AG04449 (cell line): ENCODE results near the gene FSTL1.
A peak's percentile ranks its signal among the peaks of the same experiment; 100 is the strongest.

Source experiments
- CTCF ChIA-PET: fragments of 350-600 bp; formaldehyde crosslinking; extraction: SDS; loops from one replicate; lab custom pipeline; 2021; ENCODE audit warnings: antibody characterized with exemption; lab: Yijun Ruan, JAX
- POLR2A ChIA-PET: fragments of 400-600, 350-600 bp; formaldehyde crosslinking; extraction: SDS; loops from one replicate; lab custom pipeline; 2020; ENCODE audit warnings: antibody characterized with exemption, inconsistent platforms; lab: Yijun Ruan, JAX
- DNase-seq: peaks from one replicate; pipeline ENCODE4 v3.0.0-alpha.2; 2010; ENCODE audit warnings: low read depth, low spot score
- H3K4me3 ChIP-seq: 2 replicates; pipeline ENCODE4 v1.5.1; 2011; ENCODE audit warnings: low read depth, mild to moderate bottlenecking, control low read depth, low read length
- TF ChIP-seq, protein P1 (sequence below): IDR thresholded peaks from one replicate; pipeline ENCODE4 v1.5.1; 2011; ENCODE audit warnings: mild to moderate bottlenecking, moderate library complexity, low read length, control low read depth, inconsistent platforms; ENCODE audit not compliant: insufficient read depth; ENCODE audit errors: missing control alignments

Gene FSTL1, protein sequence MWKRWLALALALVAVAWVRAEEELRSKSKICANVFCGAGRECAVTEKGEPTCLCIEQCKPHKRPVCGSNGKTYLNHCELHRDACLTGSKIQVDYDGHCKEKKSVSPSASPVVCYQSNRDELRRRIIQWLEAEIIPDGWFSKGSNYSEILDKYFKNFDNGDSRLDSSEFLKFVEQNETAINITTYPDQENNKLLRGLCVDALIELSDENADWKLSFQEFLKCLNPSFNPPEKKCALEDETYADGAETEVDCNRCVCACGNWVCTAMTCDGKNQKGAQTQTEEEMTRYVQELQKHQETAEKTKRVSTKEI

DNA sequence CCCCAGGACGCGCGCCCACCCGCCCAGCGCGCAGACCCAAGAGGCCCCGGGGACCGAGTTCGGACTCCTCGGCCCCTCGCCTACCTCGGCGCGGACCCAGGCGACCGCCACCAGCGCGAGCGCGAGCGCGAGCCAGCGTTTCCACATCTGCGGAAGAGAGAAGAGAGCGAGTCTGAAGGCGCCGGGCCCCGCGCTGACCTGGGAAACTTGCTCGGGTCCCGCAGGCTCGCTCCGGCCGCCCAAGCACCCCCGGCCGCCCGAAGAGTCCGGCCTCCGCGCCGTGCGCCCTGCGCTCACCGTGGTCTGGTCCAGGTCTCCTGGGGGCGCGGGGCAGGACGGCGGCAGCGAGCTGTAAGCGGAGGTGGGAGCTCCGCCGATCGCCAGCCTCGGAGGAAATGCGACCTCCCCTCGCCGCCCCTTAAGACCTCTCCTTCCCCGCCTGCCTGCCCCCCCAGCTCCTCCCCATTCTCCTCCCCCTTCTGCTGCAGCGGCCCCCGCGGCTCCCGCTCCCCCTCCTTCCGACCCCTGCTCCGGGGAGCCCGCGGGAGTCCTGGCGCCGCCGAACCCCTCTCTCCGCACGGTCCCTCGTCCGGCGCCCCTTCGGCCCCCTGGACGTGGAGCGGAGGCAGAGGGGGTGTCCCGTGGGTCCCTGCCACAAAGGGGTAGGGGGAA lies at the start of gene FSTL1:
TSS of gene FSTL1 (minus strand) at position 393 of the 672 bp plus-strand sequence. CDS start at position 147, 246 bp downstream.
- peak within 1 kb of the TSS; percentile 89 for H3K4me3 ChIP-seq
- ChIA-PET CTCF (interaction anchor here (0.7 to 2.7 kb wide), 6 partner anchors 10 to 108 kb away, joined by 3 to 20 read pairs (median 4); no protein-coding TSS in a partner anchor), POLR2A (interaction anchor here (0.6 to 2.9 kb wide), 19 partner anchors 10 to 343 kb away, joined by 3 to 31 read pairs (median 5); no protein-coding TSS in a partner anchor)
- DNase-seq: no peak
- TF ChIP-seq, protein P1, sequence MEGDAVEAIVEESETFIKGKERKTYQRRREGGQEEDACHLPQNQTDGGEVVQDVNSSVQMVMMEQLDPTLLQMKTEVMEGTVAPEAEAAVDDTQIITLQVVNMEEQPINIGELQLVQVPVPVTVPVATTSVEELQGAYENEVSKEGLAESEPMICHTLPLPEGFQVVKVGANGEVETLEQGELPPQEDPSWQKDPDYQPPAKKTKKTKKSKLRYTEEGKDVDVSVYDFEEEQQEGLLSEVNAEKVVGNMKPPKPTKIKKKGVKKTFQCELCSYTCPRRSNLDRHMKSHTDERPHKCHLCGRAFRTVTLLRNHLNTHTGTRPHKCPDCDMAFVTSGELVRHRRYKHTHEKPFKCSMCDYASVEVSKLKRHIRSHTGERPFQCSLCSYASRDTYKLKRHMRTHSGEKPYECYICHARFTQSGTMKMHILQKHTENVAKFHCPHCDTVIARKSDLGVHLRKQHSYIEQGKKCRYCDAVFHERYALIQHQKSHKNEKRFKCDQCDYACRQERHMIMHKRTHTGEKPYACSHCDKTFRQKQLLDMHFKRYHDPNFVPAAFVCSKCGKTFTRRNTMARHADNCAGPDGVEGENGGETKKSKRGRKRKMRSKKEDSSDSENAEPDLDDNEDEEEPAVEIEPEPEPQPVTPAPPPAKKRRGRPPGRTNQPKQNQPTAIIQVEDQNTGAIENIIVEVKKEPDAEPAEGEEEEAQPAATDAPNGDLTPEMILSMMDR: no peak

DNA sequence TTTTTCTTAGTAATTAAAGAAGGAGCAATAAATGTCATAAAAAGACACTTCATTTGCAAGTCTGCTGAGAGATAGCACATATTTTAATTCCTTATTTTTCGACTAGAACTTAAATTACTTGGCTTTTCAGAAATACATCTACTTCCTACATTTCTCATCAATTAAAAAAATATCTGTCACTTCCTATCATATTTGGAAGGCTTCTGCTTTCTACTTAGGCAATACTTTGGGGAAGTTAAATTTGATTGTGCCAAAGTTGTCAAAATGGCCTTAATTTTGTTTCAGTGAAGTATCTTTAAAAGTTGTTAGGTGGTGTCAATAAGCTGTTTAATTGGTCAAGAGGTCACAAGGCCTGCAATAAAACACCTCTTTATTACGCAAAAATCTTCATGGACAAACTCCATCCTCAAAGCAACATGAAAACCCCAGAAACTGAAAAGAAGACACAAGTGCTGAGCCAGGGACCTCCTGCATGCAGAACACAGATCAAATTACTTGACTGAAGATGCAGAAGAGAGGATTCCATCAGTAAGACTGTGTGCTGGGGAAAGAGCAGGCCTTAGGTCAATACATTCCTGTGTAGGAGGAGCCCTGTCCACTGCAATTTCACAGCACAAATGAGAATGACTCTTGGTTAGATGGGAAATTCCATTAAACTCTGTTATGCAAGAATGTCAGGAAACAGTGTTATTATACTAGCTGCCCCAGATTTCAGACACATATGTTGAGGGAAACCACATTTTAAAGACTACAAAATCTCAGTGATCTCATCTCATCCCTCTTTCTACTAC lies 48.0 kb upstream of the FSTL1 start:
- POLR2A ChIA-PET: interaction anchor here (1.0 to 1.4 kb wide), 3 partner anchors 25 to 49 kb away, joined by 5 to 7 read pairs (median 5); partner anchors contain the start of gene FSTL1
- CTCF ChIA-PET: interaction anchor here (0.7 kb wide), 1 partner anchor 67 kb away, joined by 4 read pairs; no protein-coding TSS in a partner anchor
- H3K4me3 ChIP-seq: no peak overlapping the region
- DNase-seq: peak; percentile 99
- TF ChIP-seq, protein P1: no peak

DNA sequence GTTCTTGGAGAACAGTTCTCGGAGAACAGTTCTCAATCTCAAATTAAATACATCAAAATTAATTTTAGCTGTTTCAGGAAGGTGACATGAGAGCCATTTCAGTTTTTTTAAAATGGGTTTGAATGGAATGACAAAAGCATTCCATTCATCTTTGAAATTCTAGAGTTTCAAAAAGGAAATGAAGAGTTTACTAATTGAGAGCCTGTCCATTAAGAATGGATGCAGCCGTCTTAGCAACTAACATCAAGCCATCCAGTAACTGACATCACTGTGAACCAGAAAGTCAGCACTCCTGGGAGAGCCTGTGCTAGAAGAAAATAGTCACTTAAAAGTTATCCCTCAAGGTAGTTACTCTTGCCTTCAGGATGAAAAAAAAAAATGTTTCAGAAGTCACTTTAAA lies 47.0 kb upstream of the FSTL1 start:
- no peak overlapping the region for H3K4me3 ChIP-seq
- DNase-seq: no peak
- ChIA-PET CTCF (interaction anchor here (1.6 kb wide), 2 partner anchors 29 to 75 kb away, joined by 3 to 4 read pairs; no protein-coding TSS in a partner anchor), POLR2A (interaction anchor here (1.3 kb wide), 1 partner anchor 48 kb away, joined by 9 read pairs; no protein-coding TSS in a partner anchor)
- TF ChIP-seq, protein P1: no peak

DNA sequence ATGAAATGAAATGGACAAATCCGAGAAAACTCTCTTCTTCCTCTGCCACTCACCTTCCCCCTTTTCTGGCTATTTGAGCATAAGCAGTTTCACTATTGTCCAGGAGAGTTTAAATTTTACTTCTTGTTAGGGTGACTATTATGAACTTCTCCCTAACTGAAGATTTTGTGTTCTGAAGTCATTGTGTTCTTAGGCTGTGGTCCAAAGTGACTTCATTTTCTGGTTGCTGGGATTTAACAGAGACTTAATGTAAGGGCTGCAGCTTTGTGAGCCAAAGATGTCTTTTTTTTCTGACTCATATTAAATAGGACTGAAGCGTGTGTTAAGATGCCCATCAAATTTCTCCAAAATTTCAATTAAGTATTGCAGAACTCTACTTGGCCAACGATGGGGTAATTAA lies 46.5 kb upstream of the FSTL1 start:
- ChIA-PET POLR2A (interaction anchor here (1.0 to 1.3 kb wide), 2 partner anchors 46 to 48 kb away, joined by 4 to 9 read pairs; partner anchors contain the start of gene FSTL1), CTCF (interaction anchor here (1.6 kb wide), 2 partner anchors 29 to 75 kb away, joined by 3 to 4 read pairs; no protein-coding TSS in a partner anchor)
- H3K4me3 ChIP-seq: peak overlapping the region; percentile 10; the same call in 1 of the 2 replicates
- DNase-seq: peak; percentile 89
- TF ChIP-seq, protein P1: no peak

DNA sequence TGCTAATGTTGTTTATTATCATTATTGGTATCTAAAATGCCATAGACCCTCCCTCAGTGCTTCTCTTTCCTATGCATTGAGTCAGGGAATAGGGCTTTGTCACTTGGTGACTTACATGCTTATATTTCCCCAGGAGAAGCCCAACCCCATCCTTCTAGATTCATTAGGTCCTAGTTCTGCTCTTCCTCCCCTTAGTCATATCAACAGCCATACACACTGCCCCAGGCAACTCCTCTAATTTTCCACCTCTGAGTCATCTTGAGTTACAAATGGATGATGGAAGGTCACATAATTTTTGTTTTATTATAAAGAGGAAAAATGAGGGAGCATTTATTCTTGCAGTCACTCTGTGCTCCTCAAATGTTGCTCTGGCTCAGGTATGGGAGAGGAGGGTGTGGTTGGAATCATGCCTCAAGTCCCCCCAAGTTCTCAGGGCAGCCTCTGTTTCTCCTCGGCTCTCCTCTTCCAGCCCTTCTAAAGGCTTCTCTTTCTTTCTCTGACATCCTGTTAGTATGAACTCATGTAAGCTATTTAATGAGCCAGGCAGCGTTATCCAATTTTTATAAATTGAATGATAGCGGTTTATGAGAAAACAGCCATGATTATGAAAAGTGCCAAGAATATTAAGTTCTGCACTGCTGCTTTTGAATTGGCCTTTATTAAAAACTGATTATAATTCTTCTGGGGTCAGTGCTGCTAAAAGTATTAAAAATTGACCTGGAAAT lies 45.6 kb upstream of the FSTL1 start:
- TF ChIP-seq, protein P1: no peak
- ChIA-PET CTCF (interaction anchor here (1.6 kb wide), 2 partner anchors 28 to 74 kb away, joined by 3 to 4 read pairs; no protein-coding TSS in a partner anchor), POLR2A (interaction anchor here (1.0 kb wide), 1 partner anchor 45 kb away, joined by 4 read pairs; the partner anchor contains the start of gene FSTL1)
- H3K4me3 ChIP-seq: no peak overlapping the region
- no peak for DNase-seq
